ENCODE results near the gene GGACT.

GGACT gene

DNA sequence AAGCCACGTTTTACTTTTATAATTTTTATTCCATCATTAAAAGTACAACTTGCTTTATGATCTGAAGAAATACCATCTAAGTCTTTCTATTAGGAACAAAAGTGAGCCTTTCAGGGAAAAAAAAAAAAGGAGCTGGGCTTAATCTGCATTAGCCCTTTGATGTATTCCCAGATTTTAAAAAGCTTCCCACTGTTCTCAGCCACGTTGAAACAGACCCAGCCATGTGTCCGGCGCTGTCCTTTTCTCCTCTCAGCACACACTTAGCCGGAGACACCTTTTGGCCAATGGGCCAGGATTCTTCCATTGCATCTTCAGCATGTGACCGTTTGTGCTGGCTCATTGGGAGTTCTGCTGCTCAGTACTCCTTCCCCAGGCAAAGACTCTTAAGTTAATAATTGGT is 105.5 kb downstream of the GGACT start:
- no peak overlapping the region for H3K4me3 ChIP-seq (ENCODE audit: low read depth, low read length)

GRCh38 chr13:100480676-100481075 is 107.9 kb downstream of the GGACT start:
- H3K4me3 ChIP-seq (ENCODE audit: low read depth, low read length), result no peak overlapping the region

Measured in iPS-11a (cell line).